ENCODE results near the gene RBM47.
"Not testable (repeated sequence)": the region's sequence is repeated elsewhere in the genome, so short reads cannot be mapped to it uniquely, and the experiment has no call there.

Gene RBM47

DNA sequence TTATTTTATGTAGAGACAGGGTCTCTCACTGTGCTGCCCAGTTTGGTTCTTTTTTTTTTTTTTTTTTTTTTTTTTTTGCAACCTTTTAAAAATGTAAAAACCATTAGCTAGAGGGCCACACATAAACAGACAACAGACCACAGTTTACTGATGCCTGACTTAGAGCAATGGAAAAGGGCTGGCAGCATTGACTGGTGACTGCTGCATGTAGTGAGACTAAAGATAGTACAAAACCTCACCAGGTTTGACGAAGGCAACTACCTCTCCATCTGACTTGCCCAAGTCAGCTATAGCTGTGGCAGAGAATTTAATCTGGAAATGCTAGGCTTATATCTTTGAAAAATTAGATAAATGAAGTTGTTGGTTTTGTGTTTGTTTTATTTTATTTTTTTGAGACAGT lies 102.9 kb downstream of the RBM47 start:
- no peak overlapping the region for H3K27ac ChIP-seq
- TF ChIP-seq Cebpa-rat (IDR thresholded peaks at IDR 0.05): no peak
- H3K4me2 ChIP-seq: peak overlapping the region in 1 of 11 experiments; percentile 2; a peak in 1 of 22 replicates
- peaks cover 0 to 99% (median 0%) of the 10 kb centered on the region in 11 experiments; a peak in 3 of 22 replicates for H4K20me1 ChIP-seq
- H3K36me3 ChIP-seq: peaks cover 0 to 93% (median 0%) of the 10 kb centered on the region in 11 experiments; a peak in 4 of 22 replicates
- no peak overlapping the region for H3K9ac ChIP-seq
- no peaks in the 10 kb centered on the region for H3K9me3 ChIP-seq (replicated peaks in 1 of 11)
- H3K27me3 ChIP-seq: no peaks in the 10 kb centered on the region
- H3K4me1 ChIP-seq: peaks cover 0 to 41% (median 3%) of the 10 kb centered on the region in 10 experiments; a peak in 8 of 20 replicates
- H3K4me3 ChIP-seq: no peak overlapping the region

DNA sequence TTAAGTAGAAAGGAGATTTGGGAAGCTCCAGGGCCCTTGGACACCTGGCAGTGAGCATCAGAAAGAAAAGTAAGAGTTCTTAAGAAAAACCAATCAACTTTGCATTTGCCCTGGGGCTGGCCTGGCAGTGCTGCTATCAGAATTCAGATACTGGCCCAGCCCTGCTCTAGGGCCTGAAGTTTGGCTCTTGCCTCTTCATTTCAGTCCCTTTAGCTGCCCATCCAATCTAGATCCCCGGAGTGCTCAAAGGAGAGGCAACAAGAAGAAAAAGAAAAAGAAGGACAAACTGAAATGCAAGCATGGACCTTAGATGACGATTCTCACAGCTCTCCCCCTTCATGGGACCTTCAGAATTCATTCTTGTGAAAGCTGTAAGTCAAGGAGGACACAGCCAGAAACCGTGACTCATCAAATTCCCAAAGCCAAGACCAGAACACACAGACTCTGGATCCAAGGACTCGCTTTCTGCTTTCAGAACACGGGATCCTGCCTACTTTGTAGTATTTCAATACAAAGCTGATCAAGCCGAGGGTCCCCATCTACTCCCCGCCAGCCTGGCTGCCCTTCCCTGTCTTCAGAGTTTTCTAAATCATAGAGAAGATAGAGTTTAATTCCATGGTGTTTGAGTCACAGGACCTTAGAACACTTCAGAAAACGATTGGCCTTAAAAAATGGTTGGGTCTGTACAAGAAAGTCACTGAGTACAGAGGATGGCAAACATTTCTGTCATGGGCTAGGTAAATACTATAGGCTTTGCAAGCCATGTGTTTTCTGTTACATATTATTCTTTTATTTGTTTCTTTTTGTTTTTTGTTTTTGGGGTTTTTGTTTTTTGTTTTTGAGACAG lies 103.7 kb downstream of the RBM47 start:
- Histone ChIP-seq H3K4me3 (no peak overlapping the region), H3K27me3 (no peaks in the 10 kb centered on the region), H3K4me1 (peaks cover 0 to 41% (median 3%) of the 10 kb centered on the region in 10 experiments; a peak in 8 of 20 replicates), H3K9me3 (replicated peaks in 1 of 11) (no peaks in the 10 kb centered on the region), H3K27ac (no peak overlapping the region; a peak in 1 of 22 replicates), H4K20me1 (peaks cover 0 to 99% (median 0%) of the 10 kb centered on the region in 11 experiments; a peak in 3 of 22 replicates), H3K9ac (no peak overlapping the region; a peak in 1 of 22 replicates), H3K4me2 (peak overlapping the region in 1 of 11 experiments; percentile 2; a peak in 1 of 22 replicates), H3K36me3 (peaks cover 0 to 92% (median 0%) of the 10 kb centered on the region in 11 experiments; a peak in 4 of 22 replicates)
- no peak for TF ChIP-seq Cebpa-rat (IDR thresholded peaks at IDR 0.05)

DNA sequence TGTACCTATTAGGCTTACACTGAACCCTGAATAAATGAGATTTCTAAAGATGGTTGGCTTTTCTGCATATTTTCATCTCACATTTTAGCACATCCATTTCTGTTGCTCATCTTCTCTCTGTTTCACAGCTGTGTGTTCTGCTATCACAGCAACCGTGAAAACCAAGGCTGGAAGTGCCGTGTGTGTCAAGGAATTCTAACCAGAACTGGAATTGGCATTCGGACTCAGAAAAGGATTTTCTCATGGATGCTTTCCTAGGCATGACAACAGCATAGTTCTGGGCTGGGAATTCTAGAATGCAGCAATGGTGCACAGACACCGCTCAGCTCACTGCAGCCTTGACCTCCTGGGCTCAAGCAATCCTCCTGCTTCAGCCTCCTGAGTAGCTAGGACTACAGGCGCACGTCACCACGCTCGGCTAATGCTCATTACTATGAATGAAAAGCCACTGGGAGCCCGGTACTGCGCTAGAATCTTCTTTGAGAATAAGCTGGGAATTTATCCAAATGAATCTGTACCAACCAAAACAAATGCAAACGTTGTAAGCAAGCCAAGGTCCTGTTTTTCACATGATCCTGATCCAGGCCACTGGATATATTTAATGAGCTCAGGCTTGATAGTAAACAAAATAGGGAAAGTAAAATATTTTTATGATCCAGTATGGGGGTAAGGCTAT lies 105.2 kb downstream of the RBM47 start:
- Histone ChIP-seq H3K9me3 (replicated peaks in 1 of 11) (no peaks in the 10 kb centered on the region), H3K4me1 (peaks cover 0 to 41% (median 3%) of the 10 kb centered on the region in 10 experiments; a peak in 8 of 20 replicates), H4K20me1 (peaks cover 0 to 98% (median 0%) of the 10 kb centered on the region in 11 experiments; a peak in 3 of 22 replicates), H3K36me3 (peaks cover 0 to 86% (median 0%) of the 10 kb centered on the region in 11 experiments; a peak in 4 of 22 replicates), H3K27ac (no peak overlapping the region), H3K4me3 (no peak overlapping the region), H3K27me3 (no peaks in the 10 kb centered on the region), H3K4me2 (peak overlapping the region in 3 of 11 experiments; percentile 8 to 57 (median 43); a peak in 4 of 22 replicates), H3K9ac (no peak overlapping the region)
- TF ChIP-seq Cebpa-rat (IDR thresholded peaks at IDR 0.05): no peak

DNA sequence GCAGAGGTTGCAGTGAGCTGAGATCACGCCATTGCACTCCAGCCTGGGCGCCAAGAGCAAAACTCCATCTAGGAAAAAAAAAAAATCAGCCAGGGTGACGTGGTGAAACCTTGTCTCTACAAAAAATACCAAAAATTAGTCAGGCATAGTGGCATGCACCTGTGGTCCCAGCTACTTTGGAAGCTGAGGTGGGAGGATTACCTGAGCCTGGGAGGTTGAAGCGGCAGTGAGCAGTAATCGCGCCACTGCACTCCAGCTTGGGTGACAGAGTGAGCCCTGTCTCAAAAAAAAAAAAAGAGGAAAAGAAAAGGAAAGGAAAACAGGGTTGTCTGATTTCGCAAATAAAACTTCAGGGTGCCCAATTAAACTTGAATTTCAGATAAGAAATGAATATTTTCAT lies 106.1 kb downstream of the RBM47 start:
- no peak overlapping the region for H3K4me3 ChIP-seq
- no peak overlapping the region for H3K27ac ChIP-seq
- no peak for TF ChIP-seq Cebpa-rat (IDR thresholded peaks at IDR 0.05)

DNA sequence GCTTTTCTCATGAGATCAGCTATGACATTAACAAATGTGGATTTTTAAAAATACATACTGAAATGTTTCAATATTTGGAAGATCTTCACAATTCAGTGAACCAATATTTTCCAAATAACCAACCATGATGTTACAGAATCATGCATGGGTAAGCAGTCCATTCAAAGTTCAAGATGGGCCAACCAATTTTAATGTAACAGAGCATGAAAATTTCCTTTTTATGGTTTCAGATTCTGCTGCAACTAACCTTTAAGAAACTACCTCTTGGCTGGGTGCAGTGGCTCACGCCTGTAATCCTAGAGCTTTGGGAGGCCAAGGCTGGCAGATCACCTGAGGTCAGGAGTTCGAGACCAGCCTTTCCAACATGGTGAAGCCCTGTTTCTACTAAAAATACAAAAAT lies 107.7 kb downstream of the RBM47 start:
- Histone ChIP-seq H3K27me3 (no peaks in the 10 kb centered on the region), H3K4me1 (peaks cover 0 to 60% (median 3%) of the 10 kb centered on the region in 10 experiments; a peak in 8 of 20 replicates), H3K36me3 (peaks cover 0 to 77% (median 0%) of the 10 kb centered on the region in 11 experiments; a peak in 4 of 22 replicates), H3K4me2 (no peak overlapping the region), H3K9ac (no peak overlapping the region), H4K20me1 (peaks cover 0 to 99% (median 0%) of the 10 kb centered on the region in 11 experiments; a peak in 3 of 22 replicates), H3K4me3 (no peak overlapping the region), H3K9me3 (replicated peaks in 1 of 11) (no peaks in the 10 kb centered on the region), H3K27ac (no peak overlapping the region)
- TF ChIP-seq Cebpa-rat (IDR thresholded peaks at IDR 0.05): no peak

More for the DNA sequence above, 106.1 kb downstream of the RBM47 start:
- H3K4me2 ChIP-seq: peak overlapping the region in 3 of 11 experiments; percentile 8 to 57 (median 43); a peak in 3 of 22 replicates
- H3K27me3 ChIP-seq: no peaks in the 10 kb centered on the region
- H3K9me3 ChIP-seq (replicated peaks in 1 of 11): no peaks in the 10 kb centered on the region
- peaks cover 0 to 99% (median 0%) of the 10 kb centered on the region in 11 experiments; a peak in 3 of 22 replicates for H4K20me1 ChIP-seq
- no peak overlapping the region for H3K9ac ChIP-seq
- H3K36me3 ChIP-seq: peaks cover 0 to 84% (median 0%) of the 10 kb centered on the region in 11 experiments; a peak in 4 of 22 replicates
- peaks cover 0 to 46% (median 3%) of the 10 kb centered on the region in 10 experiments; a peak in 8 of 20 replicates for H3K4me1 ChIP-seq

DNA sequence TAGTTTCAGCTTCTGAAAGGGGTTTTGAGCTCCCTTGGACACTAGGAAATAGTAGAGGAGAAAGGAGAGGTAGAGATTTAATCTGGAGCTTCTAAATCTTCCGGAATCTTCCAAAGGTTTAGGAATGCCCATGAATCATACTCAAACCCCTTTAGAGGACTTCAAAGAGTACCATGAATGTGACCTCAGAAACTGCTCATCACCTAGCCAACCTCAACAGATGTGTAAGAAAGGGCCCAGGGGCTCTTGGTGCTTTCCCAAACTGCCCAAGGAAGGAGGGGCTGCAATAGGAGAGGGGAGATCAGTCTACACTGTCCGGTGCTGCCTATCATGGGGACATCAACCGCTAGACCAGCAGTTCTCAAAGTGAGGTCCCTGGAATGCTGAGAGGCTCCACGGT lies 109.1 kb downstream of the RBM47 start:
- H3K27me3 ChIP-seq: no peaks in the 10 kb centered on the region
- no peaks in the 10 kb centered on the region for H3K9me3 ChIP-seq (replicated peaks in 1 of 11)
- peaks cover 0 to 60% (median 3%) of the 10 kb centered on the region in 10 experiments; a peak in 9 of 20 replicates for H3K4me1 ChIP-seq
- TF ChIP-seq Cebpa-rat (IDR thresholded peaks at IDR 0.05): no peak
- no peak overlapping the region for H3K4me2 ChIP-seq
- H3K9ac ChIP-seq: no peak overlapping the region
- H3K4me3 ChIP-seq: no peak overlapping the region
- peaks cover 0 to 98% (median 0%) of the 10 kb centered on the region in 11 experiments; a peak in 4 of 22 replicates for H4K20me1 ChIP-seq
- H3K36me3 ChIP-seq: peaks cover 0 to 64% (median 0%) of the 10 kb centered on the region in 11 experiments; a peak in 4 of 22 replicates
- H3K27ac ChIP-seq: no peak overlapping the region

DNA sequence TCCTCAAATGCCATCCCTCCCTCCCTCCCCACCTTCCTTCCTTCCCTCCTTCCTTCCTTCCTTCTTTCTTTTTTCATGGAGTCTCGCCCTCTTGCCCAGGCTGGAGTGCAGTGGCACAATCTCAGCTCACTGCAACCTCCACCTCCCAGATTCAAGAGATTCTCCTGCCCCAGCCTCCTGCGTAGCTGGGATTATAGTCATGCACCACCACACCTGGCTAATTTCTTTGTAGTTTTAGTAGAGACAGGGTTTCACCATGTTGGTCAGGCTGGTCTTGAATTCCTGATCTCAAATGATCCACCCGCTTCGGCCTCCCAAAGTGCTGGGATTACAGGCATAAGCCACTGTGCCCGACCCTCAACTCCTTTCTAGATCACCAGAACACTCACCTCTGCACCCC lies 112.6 kb downstream of the RBM47 start:
- H3K36me3 ChIP-seq: peaks cover 0 to 44% (median 0%) of the 10 kb centered on the region in 11 experiments; a peak in 4 of 22 replicates
- not testable (repeated sequence) for H3K27me3 ChIP-seq; H3K9ac ChIP-seq; H3K4me3 ChIP-seq; H3K9me3 ChIP-seq (replicated peaks in 1 of 11); H3K27ac ChIP-seq
- H3K4me2 ChIP-seq: peak overlapping the region in 2 of 11 experiments; percentile 80 to 84; a peak in 3 of 22 replicates
- H4K20me1 ChIP-seq: peaks cover 0 to 98% (median 0%) of the 10 kb centered on the region in 11 experiments; a peak in 4 of 22 replicates
- peaks cover 0 to 66% (median 9%) of the 10 kb centered on the region in 10 experiments; a peak in 13 of 20 replicates for H3K4me1 ChIP-seq

DNA sequence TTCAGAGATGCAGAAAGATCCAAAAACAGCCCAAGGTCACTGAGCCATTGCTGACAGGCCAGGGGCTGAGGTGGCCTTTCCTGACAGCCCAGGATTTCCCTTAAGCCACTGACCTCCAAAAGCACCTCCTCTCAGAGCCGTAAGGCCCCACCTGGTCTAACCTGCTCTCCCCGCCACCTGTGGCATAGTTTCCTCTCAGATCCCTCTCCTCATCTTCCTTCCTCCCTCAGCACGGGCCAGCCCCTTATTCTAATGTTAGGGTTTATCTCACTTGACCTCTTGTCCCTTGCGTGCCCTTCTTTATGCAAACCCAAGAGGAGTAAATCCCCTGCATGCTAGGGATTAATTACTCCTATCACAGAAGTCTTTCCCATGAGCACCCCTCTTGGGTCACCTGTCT lies 113.0 kb downstream of the RBM47 start:
- Histone ChIP-seq H3K27ac (peak overlapping the region in 2 of 11 experiments; percentile 6 to 70; a peak in 2 of 22 replicates), H3K27me3 (no peaks in the 10 kb centered on the region), H3K9me3 (replicated peaks in 1 of 11) (no peaks in the 10 kb centered on the region), H3K4me3 (no peak overlapping the region), H3K4me1 (peaks cover 0 to 66% (median 9%) of the 10 kb centered on the region in 10 experiments; a peak in 13 of 20 replicates), H4K20me1 (peaks cover 0 to 98% (median 0%) of the 10 kb centered on the region in 11 experiments; a peak in 4 of 22 replicates), H3K9ac (peak overlapping the region in 1 of 11 experiments; percentile 1; a peak in 1 of 22 replicates), H3K36me3 (peaks cover 0 to 44% (median 0%) of the 10 kb centered on the region in 11 experiments; a peak in 4 of 22 replicates), H3K4me2 (peak overlapping the region in 3 of 11 experiments; percentile 37 to 84 (median 80); a peak in 5 of 22 replicates)
- no peak for TF ChIP-seq Cebpa-rat (IDR thresholded peaks at IDR 0.05)
